HG02623 (cell line): ENCODE measurements around the gene MCAT.
A peak's percentile ranks its signal among the peaks of the same experiment; 100 is the strongest.

Experiments
- ATAC-seq: cut with Tn5 transposase; IDR thresholded peaks from one replicate; pipeline ENCODE4 v1.9.1; 2021; ENCODE audit warnings: moderate library complexity; ENCODE audit not compliant: unreplicated experiment

Gene MCAT

DNA sequence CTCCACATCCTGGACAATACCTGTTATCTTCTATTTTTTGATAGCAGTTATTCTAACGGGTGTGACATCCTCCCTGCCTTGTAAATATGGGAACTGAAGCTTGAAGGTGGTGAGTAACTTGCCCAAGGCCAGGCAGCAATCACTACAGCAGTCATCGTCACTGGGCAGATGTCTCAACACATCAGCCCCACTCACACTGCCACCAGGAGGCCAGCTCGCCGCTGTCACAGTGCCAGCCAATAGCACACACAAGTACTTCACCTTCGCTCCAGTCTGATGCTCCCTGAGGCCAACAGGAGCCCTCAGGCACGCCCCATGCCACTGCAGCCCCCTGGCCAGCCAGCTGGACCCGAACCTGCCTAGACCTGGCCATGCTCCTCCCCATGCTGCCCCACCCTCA is 49.1 kb downstream of the MCAT start:
- no peak for ATAC-seq

- no peak for ATAC-seq
Observed at GRCh38 chr22:43092085-43092484, 51.1 kb downstream of the MCAT start.

GRCh38 chr22:43090130-43090789 is 52.9 kb downstream of the MCAT start:
- no peak for ATAC-seq

- peak; percentile 78 for ATAC-seq
Observed at GRCh38 chr22:43088984-43089717, 54.0 kb downstream of the MCAT start, which contains the start of gene TTLL1. Gene TTLL1 (minus strand): TSS chr22:43089391. CDS start chr22:43075586, 13,805 bp downstream.

DNA sequence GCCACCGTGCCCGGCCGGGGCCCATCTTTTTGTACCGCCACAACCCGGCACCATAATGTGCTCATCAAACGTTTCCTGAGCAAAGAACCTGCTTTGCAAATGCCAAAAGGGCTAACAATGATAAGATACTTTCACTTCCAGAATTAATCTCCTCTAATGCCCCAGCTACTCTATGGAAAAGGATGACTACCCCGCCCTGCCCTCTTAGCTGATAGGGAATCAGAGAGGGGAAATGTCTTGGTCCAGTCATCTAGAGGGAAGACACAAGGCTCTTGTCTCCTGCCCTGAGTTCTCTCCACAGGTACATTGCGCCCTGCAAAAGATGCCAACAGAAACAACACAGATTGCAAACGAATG is 54.6 kb downstream of the MCAT start:
- ATAC-seq = no peak

DNA sequence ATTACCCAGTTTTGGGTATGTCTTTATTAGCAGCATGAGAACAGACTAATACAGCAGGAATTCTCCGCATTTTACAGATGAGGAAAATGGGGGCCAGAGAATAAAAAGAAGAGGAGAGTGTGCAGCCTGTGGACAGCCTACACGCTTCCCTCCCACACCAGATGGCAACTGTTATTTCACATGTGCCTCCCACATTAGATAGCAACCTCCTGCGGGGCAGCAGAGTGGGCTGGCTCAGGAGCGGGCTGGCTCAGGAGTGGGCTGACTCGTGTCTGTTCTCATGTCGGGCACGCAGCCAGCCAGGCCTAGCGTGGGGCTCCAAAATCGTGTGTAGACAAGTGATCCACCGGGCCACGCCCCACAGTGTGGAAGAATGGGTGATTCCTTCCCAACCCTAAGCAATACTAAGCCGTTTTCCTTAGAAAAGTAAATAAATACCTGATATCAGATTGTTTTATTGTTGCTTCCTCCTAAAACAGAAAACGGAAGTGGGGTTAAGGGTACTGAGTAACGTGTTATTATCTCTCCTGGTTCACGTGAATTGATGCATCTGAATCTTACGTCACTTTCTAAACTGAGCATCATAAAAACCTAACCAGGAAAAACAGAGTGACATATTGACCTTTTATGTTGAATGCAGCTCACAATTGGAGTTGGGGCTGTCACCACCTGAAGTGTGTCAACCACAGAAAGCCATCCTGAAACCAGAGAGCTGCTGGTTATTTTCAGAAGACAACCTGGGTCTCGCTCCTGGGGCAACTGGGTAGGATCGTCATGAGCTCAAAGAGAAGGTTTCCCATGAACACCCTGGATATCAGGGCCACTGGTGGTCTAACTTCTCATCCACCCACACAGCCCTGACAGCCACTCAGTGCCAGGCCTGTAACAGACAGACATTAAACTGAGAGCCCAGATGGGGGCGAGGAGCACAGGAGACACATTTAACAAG is 57.3 kb downstream of the MCAT start:
- ATAC-seq = no peak
